Lung (tissue), 12 donors: ENCODE measurements around the gene DLG2. TPM values are rescaled to one million over a fixed set of nuclear protein-coding genes. Genes with fewer than 3 reads are reported as not detected.
"Not testable (repeated sequence)": the region's sequence is repeated elsewhere in the genome, so short reads cannot be mapped to it uniquely, and the experiment has no call there.

Experiments used
- ATAC-seq: fragments of 200-7000 bp; cut with Tn5 transposase; one replicate; pipeline ENCODE4 v1.9.1; 2020; ENCODE audit warnings: moderate number of reproducible peaks; ENCODE audit not compliant: insufficient read depth, low FRiP score
- DNase-seq, 3 donors: peaks; one replicate each; pipeline ENCODE4 v3.0.0-alpha.2; 2013 to 2017
- H3K27ac ChIP-seq, 2 donors: one replicate each; pipeline ENCODE4 v1.5.1; 2013; ENCODE audit warnings: mild to moderate bottlenecking in 2 of 2, moderate library complexity in 2 of 2, control low read depth in 1 of 2, inconsistent platforms in 1 of 2, low read depth in 1 of 2, low read length in 1 of 2
- H3K27me3 ChIP-seq, 3 donors: one replicate each; pipeline ENCODE4 v1.5.1; 2013; ENCODE audit warnings: low read length in 2 of 3; ENCODE audit not compliant: control insufficient read depth in 3 of 3, insufficient read depth in 3 of 3
- H3K36me3 ChIP-seq, 4 donors: one replicate each; pipeline ENCODE4 v1.5.1; 2013; ENCODE audit warnings: low read length in 4 of 4, mild to moderate bottlenecking in 1 of 4, moderate library complexity in 1 of 4; ENCODE audit not compliant: control insufficient read depth in 4 of 4, insufficient read depth in 4 of 4
- H3K4me1 ChIP-seq, 5 donors: one replicate each; pipeline ENCODE4 v1.5.1; 2013; ENCODE audit warnings: low read length in 5 of 5, mild to moderate bottlenecking in 2 of 5, moderate library complexity in 1 of 5; ENCODE audit not compliant: control insufficient read depth in 5 of 5, insufficient read depth in 5 of 5
- H3K4me3 ChIP-seq: one replicate; pipeline ENCODE4 v1.5.1; 2013; ENCODE audit warnings: mild to moderate bottlenecking, control low read depth, moderate library complexity
- H3K9ac ChIP-seq, 2 donors: one replicate each; pipeline ENCODE4 v1.5.1; 2013; ENCODE audit warnings: low read length in 2 of 2, control low read depth in 1 of 2; ENCODE audit not compliant: insufficient read depth in 1 of 2
- H3K9me3 ChIP-seq, 4 donors: one replicate each; pipeline ENCODE4 v1.5.1; 2013; ENCODE audit warnings: low read length in 3 of 4, mild to moderate bottlenecking in 1 of 4, moderate library complexity in 1 of 4; ENCODE audit not compliant: control insufficient read depth in 4 of 4, insufficient read depth in 3 of 4
- WGBS, 2 donors: extraction: QIAGEN DNeasy Blood & Tissue Kit; methylation state at CpG; one replicate each; pipeline ENCODE4 v1.1.7; 2013; 5-methylcytosine and 5-hydroxymethylcytosine counted together
- polyA plus RNA-seq, 2 donors: library from polyadenylated mRNA; stranded (reverse); fragments of 200-250 nt; gene quantifications; one replicate each; pipeline ENCODE4 v1.2.1, GENCODE V29; 2013
- total RNA-seq, 2 donors: library from RNA; depleted of rRNA in 1 of 2; stranded (reverse); fragments of >200 nt in 1 of 2; gene quantifications; one replicate each; pipeline ENCODE4 v1.2.1, GENCODE V29; 2014 to 2021
- TF ChIP-seq, protein P1 (sequence below): IDR thresholded peaks from 2 replicates; pipeline ENCODE4 v1.5.1; 2012; ENCODE audit warnings: mild to moderate bottlenecking; ENCODE audit errors: control extremely low read depth, extremely low read depth
- donor health status: control.
- donor health status: control.
- donor health status: Bipolar disorder and iron deficiency.
- donor health status: healthy.
- donor health status: DM: yes; HTN: yes; CAD: no.

Gene DLG2
- total and polyA plus RNA-seq, 4 donors: 0.32 to 24.1 (median 5.4) TPM

- Histone ChIP-seq H3K36me3 (no peaks in the 10 kb centered on the region), H3K27ac (no peak overlapping the region), H3K9ac (no peak overlapping the region), H3K9me3 (peaks cover 0 to 4% (median 0%) of the 10 kb centered on the region in 4 donors), H3K27me3 (no peaks in the 10 kb centered on the region), H3K4me3 (no peak overlapping the region), H3K4me1 (peaks cover 0 to 2% (median 0%) of the 10 kb centered on the region in 5 donors)
- ATAC-seq (no peak), DNase-seq (no peak)
- WGBS, 2 donors: 78% methylated on average over 2 of the region's 2 CpGs
- TF ChIP-seq, protein P1, sequence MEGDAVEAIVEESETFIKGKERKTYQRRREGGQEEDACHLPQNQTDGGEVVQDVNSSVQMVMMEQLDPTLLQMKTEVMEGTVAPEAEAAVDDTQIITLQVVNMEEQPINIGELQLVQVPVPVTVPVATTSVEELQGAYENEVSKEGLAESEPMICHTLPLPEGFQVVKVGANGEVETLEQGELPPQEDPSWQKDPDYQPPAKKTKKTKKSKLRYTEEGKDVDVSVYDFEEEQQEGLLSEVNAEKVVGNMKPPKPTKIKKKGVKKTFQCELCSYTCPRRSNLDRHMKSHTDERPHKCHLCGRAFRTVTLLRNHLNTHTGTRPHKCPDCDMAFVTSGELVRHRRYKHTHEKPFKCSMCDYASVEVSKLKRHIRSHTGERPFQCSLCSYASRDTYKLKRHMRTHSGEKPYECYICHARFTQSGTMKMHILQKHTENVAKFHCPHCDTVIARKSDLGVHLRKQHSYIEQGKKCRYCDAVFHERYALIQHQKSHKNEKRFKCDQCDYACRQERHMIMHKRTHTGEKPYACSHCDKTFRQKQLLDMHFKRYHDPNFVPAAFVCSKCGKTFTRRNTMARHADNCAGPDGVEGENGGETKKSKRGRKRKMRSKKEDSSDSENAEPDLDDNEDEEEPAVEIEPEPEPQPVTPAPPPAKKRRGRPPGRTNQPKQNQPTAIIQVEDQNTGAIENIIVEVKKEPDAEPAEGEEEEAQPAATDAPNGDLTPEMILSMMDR: no peak
Observed at GRCh38 chr11:85232559-85232958, 394.6 kb downstream of the DLG2 start.

DNA sequence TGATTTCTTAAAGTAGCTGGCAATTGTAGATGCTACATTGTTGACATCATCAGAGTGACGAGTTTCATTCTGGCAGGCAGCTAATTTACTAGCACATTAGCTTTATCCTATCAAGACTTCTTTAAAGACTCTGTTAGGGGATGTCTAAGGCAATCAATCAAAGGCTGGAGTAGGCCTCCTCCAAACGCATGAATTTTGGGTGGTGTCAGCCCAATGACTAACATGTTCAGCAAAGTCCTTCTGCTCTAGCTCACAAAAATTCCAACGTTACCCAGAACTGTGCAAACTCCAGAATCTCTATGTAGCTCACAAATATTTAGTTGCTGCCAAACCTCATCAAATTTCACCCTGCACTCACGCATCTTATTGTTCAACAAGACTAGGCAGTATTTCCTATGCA is 395.6 kb downstream of the DLG2 start:
- TF ChIP-seq, protein P1: no peak
- H3K4me1 ChIP-seq: no peaks in the 10 kb centered on the region
- no peaks in the 10 kb centered on the region for H3K27me3 ChIP-seq
- ATAC-seq (no peak), DNase-seq (no peak)
- no peak overlapping the region for H3K9ac ChIP-seq
- H3K9me3 ChIP-seq: peaks cover 0 to 4% (median 0%) of the 10 kb centered on the region in 4 donors
- H3K27ac ChIP-seq: no peak overlapping the region
- H3K4me3 ChIP-seq: no peak overlapping the region
- no peaks in the 10 kb centered on the region for H3K36me3 ChIP-seq
- 71 to 78% methylated on average over 4 of the region's 4 CpGs for WGBS, 2 donors

GRCh38 chr11:85229723-85230122 is 397.4 kb downstream of the DLG2 start:
- 95% methylated on average over 1 of the region's 1 CpG for WGBS, 2 donors
- H3K9ac ChIP-seq, H3K27ac ChIP-seq, H3K27me3 ChIP-seq, H3K4me1 ChIP-seq, H3K9me3 ChIP-seq, ATAC-seq, H3K4me3 ChIP-seq, H3K36me3 ChIP-seq, DNase-seq: not testable (repeated sequence)

DNA sequence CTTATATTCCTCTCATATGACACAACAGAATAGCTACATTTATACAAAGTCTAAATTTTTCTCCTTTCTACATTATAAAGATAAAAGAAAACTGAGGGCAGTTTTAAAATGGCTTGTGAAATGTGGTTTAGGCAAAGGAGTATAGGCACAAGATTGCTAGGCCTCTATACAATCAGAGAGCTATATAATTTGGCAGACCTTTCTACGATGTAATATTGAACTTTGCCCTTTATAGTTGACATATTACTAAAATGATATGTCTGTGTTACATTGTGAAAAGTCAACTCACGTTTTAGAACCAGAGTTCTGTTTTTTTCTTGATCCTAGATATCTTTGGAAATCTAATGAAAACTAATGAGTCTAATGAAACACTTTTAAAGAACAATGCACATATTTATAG is 430.2 kb downstream of the DLG2 start:
- Histone ChIP-seq H3K9ac (no peak overlapping the region), H3K9me3 (peaks cover 0 to 8% (median 3%) of the 10 kb centered on the region in 4 donors), H3K4me1 (no peaks in the 10 kb centered on the region), H3K4me3 (no peak overlapping the region), H3K36me3 (no peaks in the 10 kb centered on the region), H3K27ac (no peak overlapping the region), H3K27me3 (no peaks in the 10 kb centered on the region)
- WGBS, 2 donors: 61 to 76% methylated on average over 2 of the region's 2 CpGs
- DNase-seq (no peak), ATAC-seq (no peak)
- TF ChIP-seq, protein P1: no peak
